ENCODE measurements around the gene EDAR. TPM values are rescaled to one million over a fixed set of nuclear protein-coding genes. Genes with fewer than 3 reads are reported as not detected.

The EDAR gene
- total and polyA plus RNA-seq, 2 of the 8 experiments (the other 6 are each of a cell fraction or from before 2014, with no cell fraction given): not detected

DNA sequence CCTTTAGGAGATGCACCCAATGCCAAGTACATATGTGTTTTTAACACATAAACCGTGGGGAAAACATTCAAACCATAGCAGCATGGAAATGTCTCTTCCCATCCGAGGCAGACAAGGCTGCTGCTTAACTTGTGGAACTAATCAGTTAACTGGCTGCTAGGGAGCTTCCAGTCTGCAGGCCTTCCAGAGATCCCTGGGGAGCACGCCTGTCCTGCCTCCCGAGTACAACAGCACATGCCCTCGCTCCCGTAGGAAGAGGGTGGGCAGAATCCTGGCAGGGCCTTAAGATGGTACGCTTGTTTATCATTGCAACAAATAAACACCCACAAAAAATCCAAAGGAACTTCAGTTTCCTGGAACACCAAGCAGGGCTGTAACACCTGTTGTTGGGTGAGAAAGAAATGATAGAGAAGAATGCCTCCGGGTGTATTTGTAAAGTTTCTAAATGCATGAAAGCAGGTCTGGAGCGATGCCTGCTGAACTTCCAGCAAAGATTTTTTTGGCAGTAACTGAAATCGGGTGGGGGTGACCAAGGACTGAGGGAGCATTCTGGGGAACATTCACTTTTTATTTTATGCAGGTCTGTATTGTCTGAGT, 56.2 kb downstream of the EDAR start:
- Histone ChIP-seq H3K79me2 (ENCODE audit: control insufficient read depth in 1 of 2, insufficient read depth in 2 of 2, low read length in 2 of 2) (no peaks in the 10 kb centered on the region), H3K18ac (ENCODE audit: extremely low read depth, low read length) (no peak overlapping the region), H3K9me3 (ENCODE audit: insufficient read depth in 2 of 2, low read depth in 1 of 2, low read length in 1 of 2) (no peaks in the 10 kb centered on the region), H4K8ac (ENCODE audit: extremely low read depth, insufficient read depth, low read length) (no peak overlapping the region), H2BK15ac (ENCODE audit: low read length) (no peak overlapping the region), H4K91ac (replicated peaks; ENCODE audit: insufficient read length, low read length) (no peak overlapping the region), H3K4me2 (ENCODE audit: insufficient read depth in 1 of 2, low read depth in 2 of 2, low read length in 2 of 2) (no peak overlapping the region), H3K23ac (ENCODE audit: insufficient read length) (no peak overlapping the region), H3K4me1 (replicated peaks in 1 of 4; ENCODE audit: control insufficient read depth in 3 of 4, insufficient read depth in 4 of 4, low read length in 3 of 4) (peaks cover 4 to 15% (median 11%) of the 10 kb centered on the region in 4 experiments), H2AK5ac (ENCODE audit: low read depth, low read length) (no peak overlapping the region), H3K27ac (ENCODE audit: low read depth, low read length) (no peak overlapping the region), H3K23me2 (ENCODE audit: low read depth, low read length) (peaks cover 4% of the 10 kb centered on the region; the same call in 1 of the 2 replicates), H3K56ac (replicated peaks; ENCODE audit: insufficient read length, low read depth, low read length) (no peak overlapping the region), H2BK20ac (ENCODE audit: low read length) (no peak overlapping the region), H2BK5ac (ENCODE audit: low read depth, low read length) (no peak overlapping the region), H3K14ac (ENCODE audit: insufficient read length) (no peak overlapping the region), H3K27me3 (replicated peaks in 1 of 4; ENCODE audit: control insufficient read depth in 3 of 4, extremely low read depth in 1 of 4, insufficient read depth in 3 of 4, low read length in 3 of 4) (no peaks in the 10 kb centered on the region), H4K5ac (ENCODE audit: insufficient read length, low read depth, low read length) (no peak overlapping the region), H2BK120ac (replicated peaks; ENCODE audit: low read depth, low read length) (no peak overlapping the region), H4K20me1 (replicated peaks in 1 of 2; ENCODE audit: control insufficient read depth in 1 of 2, insufficient read depth in 2 of 2, low read length in 2 of 2) (no peaks in the 10 kb centered on the region), H3K9ac (replicated peaks in 1 of 4; ENCODE audit: extremely low read depth in 1 of 4, low read depth in 3 of 4, low read length in 3 of 4) (no peak overlapping the region), H3K79me1 (ENCODE audit: low read depth, low read length) (no peaks in the 10 kb centered on the region), H3K4ac (replicated peaks; ENCODE audit: insufficient read length, low read depth, low read length) (no peak overlapping the region), H2BK12ac (ENCODE audit: low read depth, low read length) (no peak overlapping the region), H3K36me3 (ENCODE audit: control insufficient read depth in 2 of 4, insufficient read depth in 4 of 4, low read length in 3 of 4) (no peaks in the 10 kb centered on the region), H3K4me3 (ENCODE audit: extremely low read depth in 1 of 4, insufficient read depth in 2 of 4, low read depth in 3 of 4, low read length in 4 of 4) (no peak overlapping the region), H2AFZ (ENCODE audit: low read length) (no peak overlapping the region)
- FAIRE-seq: no peak
- CTCF ChIA-PET (ENCODE audit: partially characterized antibody): interaction anchor here (0.8 to 1.4 kb wide), 2 partner anchors 69 to 79 kb away, joined by 3 to 4 read pairs; no protein-coding TSS in a partner anchor
- no peak for DNase-seq (ENCODE audit: low read depth in 1 of 2, low spot score in 2 of 2)
- POLR2A ChIA-PET (ENCODE audit: partially characterized antibody): no interaction called here
- 93% methylated on average over 10 of the region's 10 CpGs; no CpG with 5 or more reads in 1 of the 2 experiments for WGBS, 2 experiments (ENCODE audit: extremely low coverage in 1 of 2, insufficient coverage in 1 of 2, insufficient read length in 1 of 2, insufficient replicate concordance in 2 of 2, low coverage in 1 of 2, low lambda C conversion rate in 2 of 2, missing lambda C conversion rate in 1 of 2)
- TF ChIP-seq EZH2 (IDR thresholded peaks at IDR 0.05; ENCODE audit: low read depth, low read length, severe bottlenecking) (no peak), TAF1 (IDR thresholded peaks at IDR 0.05; ENCODE audit: low read depth, low read length) (no peak), RNF2 (IDR thresholded peaks at IDR 0.05; ENCODE audit: borderline replicate concordance, low read depth, low read length, missing control alignments, poor library complexity, severe bottlenecking) (no peak)

Data from H1 (cell line).